GM18868 (cell line): ENCODE measurements around the gene ADCK1.

Experiments used
- ATAC-seq: cut with Tn5 transposase; IDR thresholded peaks from one replicate; pipeline ENCODE4 v1.9.1; 2021; ENCODE audit warnings: mild to moderate bottlenecking, moderate library complexity; ENCODE audit not compliant: unreplicated experiment

The ADCK1 gene

DNA sequence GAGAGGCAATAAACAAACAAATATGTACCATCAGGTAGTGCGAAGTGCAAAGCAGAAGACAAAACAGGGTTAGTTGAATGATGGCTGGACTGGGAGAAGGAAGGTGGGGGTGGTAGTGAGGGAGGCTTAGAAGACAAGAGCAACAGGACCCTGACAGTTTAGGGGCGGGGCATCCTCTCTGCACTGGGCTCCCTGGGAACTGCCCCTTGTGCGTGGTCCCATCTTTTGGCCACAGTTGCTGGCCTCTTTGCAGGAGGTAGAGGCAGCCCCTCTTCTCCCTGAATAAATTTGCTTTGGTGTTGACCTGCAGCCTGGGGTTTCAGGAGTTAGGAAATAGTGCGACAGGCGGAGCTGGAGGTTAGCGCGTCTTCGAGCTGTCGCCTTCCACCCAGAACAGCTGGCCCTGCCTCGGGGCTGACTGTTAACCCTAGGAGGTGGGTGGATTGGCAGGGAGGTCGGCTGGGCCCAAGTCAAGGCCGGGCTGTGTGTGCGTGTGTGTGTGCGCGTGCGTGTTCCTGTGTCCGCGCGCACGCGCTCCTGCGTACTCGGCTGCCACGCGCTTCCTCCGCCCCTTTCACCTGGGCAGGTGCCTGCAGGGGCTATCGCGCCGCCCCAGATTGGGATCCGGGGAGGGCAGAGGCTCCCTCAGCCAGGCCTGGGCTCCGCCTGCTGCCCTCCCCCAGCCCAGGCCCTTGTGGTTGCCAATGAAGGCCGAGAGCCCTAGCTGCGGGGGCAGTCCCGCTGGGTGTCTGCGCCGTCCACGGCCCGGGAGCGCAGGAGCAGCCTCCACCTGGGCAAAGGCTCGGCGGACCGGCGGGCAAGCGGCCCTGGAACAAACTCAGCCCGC lies 180.8 kb downstream of the ADCK1 start:
- no peak for ATAC-seq
